HCT116 (cell line): ENCODE measurements around the gene KDM2B. TPM values are rescaled to one million over a fixed set of nuclear protein-coding genes. Genes with fewer than 3 reads are reported as not detected.

ENCODE experiments used
- ATAC-seq: fragments of 200-7000 bp; cut with Tn5 transposase; 2 replicates; pipeline ENCODE4 v1.9.1; 2020; ENCODE audit warnings: mild to moderate bottlenecking, moderate library complexity
- BruUV-seq: library from RNA; stranded (reverse); fragments of 400-500 nt; replicated peaks from 2 replicates; lab custom pipeline; 2021; lab: Mats Ljungman, UMichigan
- CTCF ChIA-PET: fragments of 300-600 bp; sonication (Branson Sonifier 250); formaldehyde crosslinking; loops from one replicate; lab custom pipeline; 2021; ENCODE audit warnings: antibody characterized with exemption; lab: Charles Lee
- POLR2A ChIA-PET: fragments of 300-600, 350-600 bp; sonication (Branson Sonifier 250); formaldehyde crosslinking; loops from one replicate; lab custom pipeline; 2021; ENCODE audit warnings: antibody characterized with exemption; lab: Charles Lee
- RAD21 ChIA-PET, 2 experiments: fragments of 300-600 bp; sonication (Branson Sonifier 250); formaldehyde crosslinking; loops; one replicate each; lab custom pipeline; 2023; ENCODE audit warnings: low total read pairs in 2 of 2; ENCODE audit not compliant: uncharacterized antibody in 2 of 2, unreplicated experiment in 2 of 2, low non-redundant PET in 1 of 2; lab: Charles Lee
- DNase-seq: peaks from one replicate; pipeline ENCODE4 v3.0.0-alpha.2; 2010; ENCODE audit warnings: low read depth, low spot score
- H2AFZ ChIP-seq: fragments of 200-600 bp; shearing (Covaris generic), sonication (generic); 2 replicates; pipeline ENCODE4 v1.6.1; 2017; ENCODE audit warnings: low read depth, mixed run types, mixed read lengths, antibody characterized with exemption, low read length; ENCODE audit not compliant: poor library complexity, severe bottlenecking
- H3K27ac ChIP-seq: 2 replicates; pipeline ENCODE4 v1.5.1; 2012; ENCODE audit warnings: low read depth, low read length
- H3K27me3 ChIP-seq: fragments of 200-600 bp; sonication (generic); 2 replicates; pipeline ENCODE4 v1.6.1; 2016; ENCODE audit warnings: mixed run types, low read length, mixed read lengths; ENCODE audit not compliant: insufficient read depth
- H3K36me3 ChIP-seq, 2 experiments: fragments of 200-500 bp in 1 of 2; fragments of 200-600 bp in 1 of 2; sonication (Bioruptor generic) in 1 of 2; sonication (generic) in 1 of 2; 2 replicates each; pipeline versions ENCODE4 v1.5.1 to v1.6.1; 2014 to 2016; ENCODE audit warnings: low read length in 2 of 2, inconsistent platforms in 1 of 2, mixed read lengths in 1 of 2, mixed run types in 1 of 2; ENCODE audit not compliant: insufficient read depth in 2 of 2, control insufficient read depth in 1 of 2
- H3K4me1 ChIP-seq, 2 experiments: fragments of 200-600 bp in 1 of 2; sonication (generic) in 1 of 2; 2 replicates each; pipeline versions ENCODE4 v1.5.1 to v1.6.1; 2012 to 2017; ENCODE audit warnings: low read length in 2 of 2, inconsistent platforms in 1 of 2, mild to moderate bottlenecking in 1 of 2, mixed read lengths in 1 of 2, mixed run types in 1 of 2, moderate library complexity in 1 of 2; ENCODE audit not compliant: insufficient read depth in 2 of 2, control insufficient read depth in 1 of 2
- H3K4me2 ChIP-seq: fragments of 200-600 bp; sonication (generic); 2 replicates; pipeline ENCODE4 v1.6.1; 2017; ENCODE audit warnings: mixed run types, low read length, mixed read lengths
- H3K4me3 ChIP-seq, 2 experiments: fragments of 200-600 bp in 1 of 2; sonication (generic) in 1 of 2; replicated peaks in 1 of 2; 2 replicates each; pipeline ENCODE4 v1.5.1; 2011 to 2016; ENCODE audit warnings: low read length in 2 of 2, control low read depth in 1 of 2, low read depth in 1 of 2, mild to moderate bottlenecking in 1 of 2, mixed read lengths in 1 of 2, mixed run types in 1 of 2
- H3K79me2 ChIP-seq: fragments of 200-600 bp; sonication (generic); 2 replicates; pipeline ENCODE4 v1.6.1; 2017; ENCODE audit warnings: mild to moderate bottlenecking, mixed run types, low read length, moderate library complexity, mixed read lengths; ENCODE audit not compliant: insufficient read depth
- H3K9ac ChIP-seq: fragments of 200-600 bp; sonication (generic); 2 replicates; pipeline ENCODE4 v1.6.1; 2016; ENCODE audit warnings: low read length, mixed read lengths
- H3K9me2 ChIP-seq: fragments of 200-600 bp; sonication (generic), shearing (Covaris generic); 2 replicates; pipeline ENCODE4 v1.6.1; 2017; ENCODE audit warnings: mixed run types, mild to moderate bottlenecking, moderate library complexity; ENCODE audit not compliant: insufficient read depth
- H3K9me3 ChIP-seq, 2 experiments: fragments of 200-500 bp in 1 of 2; fragments of 200-600 bp in 1 of 2; sonication (Bioruptor generic) in 1 of 2; sonication (generic) in 1 of 2; 2 replicates each; pipeline ENCODE4 v1.6.1; 2014 to 2017; ENCODE audit warnings: low read length in 2 of 2, mixed read lengths in 2 of 2, inconsistent platforms in 1 of 2, low read depth in 1 of 2, mild to moderate bottlenecking in 1 of 2, mixed run types in 1 of 2, moderate library complexity in 1 of 2; ENCODE audit not compliant: control insufficient read depth in 1 of 2, insufficient read depth in 1 of 2
- H4K20me1 ChIP-seq: fragments of 200-600 bp; sonication (generic), shearing (Covaris generic); 2 replicates; pipeline ENCODE4 v1.6.1; 2017; ENCODE audit warnings: mixed run types, mild to moderate bottlenecking, moderate library complexity; ENCODE audit not compliant: insufficient read depth
- CBX3 ChIP-seq: IDR thresholded peaks from 2 replicates; pipeline ENCODE4 v1.6.1; 2012; ENCODE audit warnings: low read depth
- FOSL1 ChIP-seq: IDR thresholded peaks from 2 replicates; pipeline ENCODE4 v1.6.1; 2012; ENCODE audit warnings: low read depth
- JUND ChIP-seq: IDR thresholded peaks from 2 replicates; pipeline ENCODE4 v1.6.1; 2012
- POLR2A ChIP-seq: IDR thresholded peaks from 2 replicates; pipeline ENCODE4 v1.7.0; 2011; ENCODE audit warnings: borderline replicate concordance; ENCODE audit not compliant: insufficient read depth, insufficient read length; ENCODE audit errors: extremely low read depth
- RAD21 ChIP-seq: IDR thresholded peaks from 2 replicates; pipeline ENCODE4 v1.6.1; 2012; ENCODE audit warnings: low read depth, mild to moderate bottlenecking
- SIN3A ChIP-seq: IDR thresholded peaks from 2 replicates; pipeline ENCODE4 v1.6.1; 2012; ENCODE audit warnings: low read depth
- SP1 ChIP-seq: IDR thresholded peaks from 2 replicates; pipeline ENCODE4 v1.6.1; 2012; ENCODE audit warnings: low read depth
- intact Hi-C: fragments of 100-400 bp; cut with micrococcal nuclease; formaldehyde crosslinking; loops from 2 replicates; pipeline ENCODE4 v1.10.0; 2022
- total RNA-seq: library from RNA; stranded (reverse); gene quantifications from one replicate; pipeline ENCODE4 v1.2.1, GENCODE V29; 2021; ENCODE audit not compliant: unreplicated experiment
- TF ChIP-seq, protein P1 (sequence below): IDR thresholded peaks from 2 replicates; pipeline ENCODE4 v1.6.1; 2012; ENCODE audit warnings: low read depth

The KDM2B gene
- total RNA-seq, 1 experiment from 2014 or later, result 36.7 TPM

DNA sequence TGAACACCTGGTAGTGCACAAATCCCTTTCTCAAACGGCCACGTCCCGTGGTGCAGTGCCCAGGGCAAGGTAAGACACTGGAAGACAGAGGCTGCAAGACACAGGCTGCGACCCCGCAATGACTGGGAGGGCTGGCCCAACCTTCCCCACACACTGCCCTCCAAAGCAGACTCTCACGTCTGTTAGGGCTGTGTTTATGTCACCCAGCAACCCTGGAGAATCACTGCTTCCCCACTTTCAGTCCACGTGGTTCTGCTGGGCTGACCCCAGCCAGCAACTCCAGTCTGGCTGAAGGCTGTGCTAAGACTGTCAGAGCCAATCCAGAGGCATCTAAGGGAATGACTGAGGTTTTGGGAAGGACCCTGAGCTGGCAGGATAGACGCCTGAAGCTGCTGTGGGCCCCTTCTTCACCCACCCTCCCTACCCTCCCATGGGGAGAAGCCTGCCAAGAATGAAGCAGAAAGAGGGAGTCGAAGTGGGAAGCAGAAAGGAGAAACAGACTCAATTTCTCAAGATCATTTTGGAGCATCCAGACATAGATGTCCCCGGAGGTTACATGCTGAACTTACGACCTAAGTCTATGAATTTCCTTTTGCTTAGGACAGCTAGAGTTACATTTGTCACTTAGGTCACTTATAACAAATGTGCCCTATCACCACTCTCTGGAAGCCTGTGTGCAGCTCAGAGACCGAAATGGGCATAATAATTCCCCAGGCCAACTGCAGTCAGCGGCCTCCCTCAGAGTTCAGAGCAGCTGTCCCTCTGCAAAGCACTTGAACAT, 11.7 kb downstream of the KDM2B start:
- DNase-seq (no peak), ATAC-seq (peak; percentile 44)
- Histone ChIP-seq H3K9ac (no peak overlapping the region), H3K4me2 (no peak overlapping the region), H2AFZ (no peak overlapping the region), H3K79me2 (no peaks in the 10 kb centered on the region), H3K27me3 (no peaks in the 10 kb centered on the region), H3K9me2 (no peaks in the 10 kb centered on the region), H3K27ac (no peak overlapping the region), H3K4me3 (no peak overlapping the region), H3K36me3 (no peaks in the 10 kb centered on the region), H3K9me3 (no peaks in the 10 kb centered on the region), H4K20me1 (no peaks in the 10 kb centered on the region), H3K4me1 (peaks cover 0 to 10% of the 10 kb centered on the region in 2 experiments; a peak in 2 of 4 replicates)
- intact Hi-C loops, result no loop called here
- ChIA-PET POLR2A (interaction anchor here (1.0 kb wide), 1 partner anchor 99 kb away, joined by 3 read pairs; no protein-coding TSS in a partner anchor), CTCF (no interaction called here), RAD21 (no interaction called here)
- no TSS peak for BruUV-seq
- no peak for TF ChIP-seq CBX3
- TF ChIP-seq, protein P1, sequence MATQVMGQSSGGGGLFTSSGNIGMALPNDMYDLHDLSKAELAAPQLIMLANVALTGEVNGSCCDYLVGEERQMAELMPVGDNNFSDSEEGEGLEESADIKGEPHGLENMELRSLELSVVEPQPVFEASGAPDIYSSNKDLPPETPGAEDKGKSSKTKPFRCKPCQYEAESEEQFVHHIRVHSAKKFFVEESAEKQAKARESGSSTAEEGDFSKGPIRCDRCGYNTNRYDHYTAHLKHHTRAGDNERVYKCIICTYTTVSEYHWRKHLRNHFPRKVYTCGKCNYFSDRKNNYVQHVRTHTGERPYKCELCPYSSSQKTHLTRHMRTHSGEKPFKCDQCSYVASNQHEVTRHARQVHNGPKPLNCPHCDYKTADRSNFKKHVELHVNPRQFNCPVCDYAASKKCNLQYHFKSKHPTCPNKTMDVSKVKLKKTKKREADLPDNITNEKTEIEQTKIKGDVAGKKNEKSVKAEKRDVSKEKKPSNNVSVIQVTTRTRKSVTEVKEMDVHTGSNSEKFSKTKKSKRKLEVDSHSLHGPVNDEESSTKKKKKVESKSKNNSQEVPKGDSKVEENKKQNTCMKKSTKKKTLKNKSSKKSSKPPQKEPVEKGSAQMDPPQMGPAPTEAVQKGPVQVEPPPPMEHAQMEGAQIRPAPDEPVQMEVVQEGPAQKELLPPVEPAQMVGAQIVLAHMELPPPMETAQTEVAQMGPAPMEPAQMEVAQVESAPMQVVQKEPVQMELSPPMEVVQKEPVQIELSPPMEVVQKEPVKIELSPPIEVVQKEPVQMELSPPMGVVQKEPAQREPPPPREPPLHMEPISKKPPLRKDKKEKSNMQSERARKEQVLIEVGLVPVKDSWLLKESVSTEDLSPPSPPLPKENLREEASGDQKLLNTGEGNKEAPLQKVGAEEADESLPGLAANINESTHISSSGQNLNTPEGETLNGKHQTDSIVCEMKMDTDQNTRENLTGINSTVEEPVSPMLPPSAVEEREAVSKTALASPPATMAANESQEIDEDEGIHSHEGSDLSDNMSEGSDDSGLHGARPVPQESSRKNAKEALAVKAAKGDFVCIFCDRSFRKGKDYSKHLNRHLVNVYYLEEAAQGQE, result no peak
- TF ChIP-seq POLR2A, result no peak
- TF ChIP-seq RAD21, result no peak
- TF ChIP-seq FOSL1, result no peak
- TF ChIP-seq SP1, result no peak
- no peak for TF ChIP-seq JUND
- TF ChIP-seq SIN3A, result no peak
